ENCODE data around the gene EEPD1.

The EEPD1 gene

GRCh38 chr7:36137258-36137657 lies 15.8 kb upstream of the EEPD1 start:
- Histone ChIP-seq H3K27ac (ENCODE audit: extremely low read depth, low read depth, low read length) (no peak overlapping the region), H3K4me3 (ENCODE audit: low read depth, low read length) (no peak overlapping the region), H3K36me3 (ENCODE audit: control insufficient read depth in 2 of 2, insufficient read depth in 1 of 2, low read length in 2 of 2) (no peaks in the 10 kb centered on the region), H3K9me3 (ENCODE audit: control insufficient read depth, insufficient read depth, low read depth, low read length) (no peaks in the 10 kb centered on the region), H3K4me1 (ENCODE audit: control insufficient read depth, insufficient read depth, low read length) (no peaks in the 10 kb centered on the region)
- POLR2A ChIA-PET = no interaction called here
- CTCF ChIA-PET = no interaction called here
- TF ChIP-seq ZNF112 (tag by site-specific recombination; IDR thresholded peaks at IDR 0.05) (no peak), HIC1 (tag by site-specific recombination; IDR thresholded peaks at IDR 0.05) (no peak), ZNF155 (tag by site-specific recombination; IDR thresholded peaks at IDR 0.05) (no peak), SCRT1 (tag by site-specific recombination; IDR thresholded peaks at IDR 0.05; ENCODE audit: borderline replicate concordance) (no peak), KLF17 (tag by site-specific recombination; IDR thresholded peaks at IDR 0.05) (no peak), ZFP37 (tag by site-specific recombination; IDR thresholded peaks at IDR 0.05) (no peak), MYNN (tag by site-specific recombination; IDR thresholded peaks at IDR 0.05; ENCODE audit: borderline replicate concordance) (no peak), ZBTB1 (tag by site-specific recombination; IDR thresholded peaks at IDR 0.05) (no peak), ZBTB17 (tag by site-specific recombination; IDR thresholded peaks at IDR 0.05) (no peak), MZF1 (tag by site-specific recombination; IDR thresholded peaks at IDR 0.05; ENCODE audit: borderline replicate concordance) (no peak), ZNF211 (tag by site-specific recombination; IDR thresholded peaks at IDR 0.05; ENCODE audit: low read depth) (no peak), OSR2 (tag by site-specific recombination; IDR thresholded peaks at IDR 0.05) (no peak), ZBTB49 (tag by site-specific recombination; IDR thresholded peaks at IDR 0.05; ENCODE audit: low read depth) (no peak), ZNF560 (tag by site-specific recombination; IDR thresholded peaks at IDR 0.05; ENCODE audit: borderline replicate concordance) (no peak), ZBTB20 (tag by site-specific recombination; IDR thresholded peaks at IDR 0.05) (no peak), KLF16 (tag by site-specific recombination; IDR thresholded peaks at IDR 0.05) (no peak), ZNF416 (tag by site-specific recombination; IDR thresholded peaks at IDR 0.05) (no peak), ZNF26 (tag by site-specific recombination; IDR thresholded peaks at IDR 0.05) (no peak), ZNF621 (tag by site-specific recombination; IDR thresholded peaks at IDR 0.05) (no peak), KLF8 (tag by site-specific recombination; IDR thresholded peaks at IDR 0.05) (no peak)

- ChIA-PET CTCF (no interaction called here), POLR2A (no interaction called here)
- Histone ChIP-seq H3K27ac (ENCODE audit: extremely low read depth, low read depth, low read length) (no peak overlapping the region), H3K4me1 (ENCODE audit: control insufficient read depth, insufficient read depth, low read length) (no peaks in the 10 kb centered on the region), H3K9me3 (ENCODE audit: control insufficient read depth, insufficient read depth, low read depth, low read length) (no peaks in the 10 kb centered on the region), H3K36me3 (ENCODE audit: control insufficient read depth in 2 of 2, insufficient read depth in 1 of 2, low read length in 2 of 2) (no peaks in the 10 kb centered on the region), H3K4me3 (ENCODE audit: low read depth, low read length) (no peak overlapping the region)
- TF ChIP-seq ZNF571 (tag by site-specific recombination; IDR thresholded peaks at IDR 0.05) (no peak), ZNF513 (tag by site-specific recombination; IDR thresholded peaks at IDR 0.05) (no peak), ZBTB26 (tag by site-specific recombination; optimal IDR thresholded peaks at IDR 0.05) (no peak), ZEB2 (tag by site-specific recombination; IDR thresholded peaks at IDR 0.05) (no peak), YY1 (tag by site-specific recombination; IDR thresholded peaks at IDR 0.05) (no peak), ZNF248 (tag by site-specific recombination; IDR thresholded peaks at IDR 0.05) (no peak), ZNF2 (tag by site-specific recombination; IDR thresholded peaks at IDR 0.05) (no peak), ZNF555 (tag by site-specific recombination; conservative IDR thresholded peaks at IDR 0.05) (no peak), REPIN1 (tag by site-specific recombination; IDR thresholded peaks at IDR 0.05; ENCODE audit: low read depth) (no peak)
These were observed 15.3 kb upstream of the EEPD1 start for GRCh38 chr7:36137754-36138153.
